Astrocyte of the cerebellum (primary cell): ENCODE data around the gene APH1A.
A peak's percentile ranks its signal among the peaks of the same experiment; 100 is the strongest.

ENCODE experiments used
- DNase-seq: peaks from one replicate; pipeline ENCODE4 v3.0.0-alpha.2; 2011; ENCODE audit warnings: low read depth
- H3K4me3 ChIP-seq: 2 replicates; pipeline ENCODE4 v1.5.1; 2011; ENCODE audit warnings: mild to moderate bottlenecking, low read depth, low read length, moderate library complexity
- CTCF ChIP-seq: IDR thresholded peaks from 2 replicates; pipeline ENCODE4 v1.5.1; 2012; ENCODE audit warnings: low read length, low read depth, moderate library complexity, mild to moderate bottlenecking; ENCODE audit errors: missing control alignments
- in situ Hi-C: cut with HindIII; loops from 2 replicates; pipeline ENCODE4 v1.10.0; 2017; ENCODE audit warnings: low sequenced_read_pairs

APH1A gene

GRCh38 chr1:150282558-150282958, 13.7 kb upstream of the APH1A start:
- DNase-seq = no peak
- in situ Hi-C loops = no loop called here
- peak overlapping the region; percentile 51 for H3K4me3 ChIP-seq
- TF ChIP-seq CTCF = no peak

- H3K4me3 ChIP-seq = peak within 1 kb of the TSS; percentile 51
- no peak for TF ChIP-seq CTCF
- in situ Hi-C loops = no loop called here
- peak; percentile 97 for DNase-seq
Observed at GRCh38 chr1:150281758-150282557, 13.1 kb upstream of the APH1A start, which contains the start of gene CIART. CIART (plus strand) TSS chr1:150282554; CDS start chr1:150283268, 714 bp downstream.

- in situ Hi-C loops = no loop called here
- peak; percentile 46 for DNase-seq
- TF ChIP-seq CTCF = peak; percentile 75
- peak overlapping the region; percentile 51 for H3K4me3 ChIP-seq
Observed at GRCh38 chr1:150281221-150281757, 12.5 kb upstream of the APH1A start.

GRCh38 chr1:150280138-150280707, 11.4 kb upstream of the APH1A start:
- no peak for DNase-seq
- no peak for TF ChIP-seq CTCF
- H3K4me3 ChIP-seq = no peak overlapping the region
- in situ Hi-C loops = no loop called here

- in situ Hi-C loops = no loop called here
- peak overlapping the region; percentile 35 for H3K4me3 ChIP-seq
- no peak for DNase-seq
- no peak for TF ChIP-seq CTCF
Observed at GRCh38 chr1:150273311-150273710, 4.5 kb upstream of the APH1A start.

- H3K4me3 ChIP-seq = no peak overlapping the region
- in situ Hi-C loops = no loop called here
- TF ChIP-seq CTCF = no peak
- no peak for DNase-seq
Observed at GRCh38 chr1:150271291-150271959, 2.6 kb upstream of the APH1A start.
